ENCODE measurements around the gene ZGPAT.
"Not testable (repeated sequence)": the region's sequence is repeated elsewhere in the genome, so short reads cannot be mapped to it uniquely, and the experiment has no call there.

ZGPAT gene

DNA sequence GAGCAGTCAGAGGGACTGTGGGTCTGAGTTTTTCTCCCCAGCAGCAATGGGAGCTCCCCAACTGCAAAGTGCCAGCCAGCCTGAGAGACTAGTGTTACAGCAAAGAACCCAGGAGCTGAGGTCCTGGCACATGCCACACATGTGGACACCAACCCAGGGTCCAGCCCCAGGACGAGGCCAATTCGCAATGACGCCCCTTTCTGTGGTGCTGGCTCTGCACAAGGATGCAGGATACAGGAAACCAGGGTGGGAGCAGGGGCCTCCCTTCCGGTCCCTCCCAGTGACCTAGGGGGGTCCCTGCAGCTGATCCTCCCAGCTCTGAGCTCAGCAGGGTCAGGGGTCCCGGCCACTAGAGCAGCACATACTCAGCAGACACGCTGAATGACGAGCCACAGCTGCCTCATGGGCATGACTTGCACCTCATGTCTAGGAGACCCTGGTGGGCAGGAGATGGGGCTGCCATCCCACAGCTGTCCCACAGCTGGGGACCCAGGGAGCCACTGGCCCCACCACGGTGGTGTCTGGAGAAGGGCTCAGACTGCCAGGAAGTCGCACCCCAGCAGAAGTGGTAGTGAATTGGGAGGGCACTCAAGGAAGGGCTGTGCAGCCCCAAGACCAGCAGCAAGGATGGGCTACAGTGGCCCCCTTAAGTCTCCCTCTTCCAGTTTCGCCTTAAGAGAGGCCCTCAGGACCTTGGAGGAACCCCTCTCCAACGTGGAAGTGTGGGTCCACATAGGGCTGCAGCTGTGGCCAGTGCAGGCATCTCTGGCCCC lies 3.7 kb upstream of the ZGPAT start:
- no peak for DNase-seq (ENCODE audit: low read depth)

DNA sequence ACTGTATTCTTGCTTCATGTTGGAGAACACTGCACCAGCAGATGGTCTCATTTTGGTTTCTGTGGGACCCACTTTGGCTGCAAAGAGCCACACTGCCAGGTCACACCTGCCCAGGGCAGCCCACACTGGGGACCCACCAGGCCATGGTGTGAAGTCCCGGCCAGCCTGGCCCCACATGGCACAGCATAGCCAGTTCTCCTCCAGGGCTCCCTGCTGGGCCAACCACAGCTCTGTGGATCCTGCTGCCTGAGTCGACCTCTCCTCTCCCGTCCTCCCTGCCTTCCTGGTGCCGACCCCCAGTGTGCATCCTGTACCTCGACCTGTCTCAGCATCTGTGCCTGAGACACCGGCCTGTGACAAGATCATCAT lies 3.1 kb upstream of the ZGPAT start:
- no peak for DNase-seq (ENCODE audit: low read depth)

DNA sequence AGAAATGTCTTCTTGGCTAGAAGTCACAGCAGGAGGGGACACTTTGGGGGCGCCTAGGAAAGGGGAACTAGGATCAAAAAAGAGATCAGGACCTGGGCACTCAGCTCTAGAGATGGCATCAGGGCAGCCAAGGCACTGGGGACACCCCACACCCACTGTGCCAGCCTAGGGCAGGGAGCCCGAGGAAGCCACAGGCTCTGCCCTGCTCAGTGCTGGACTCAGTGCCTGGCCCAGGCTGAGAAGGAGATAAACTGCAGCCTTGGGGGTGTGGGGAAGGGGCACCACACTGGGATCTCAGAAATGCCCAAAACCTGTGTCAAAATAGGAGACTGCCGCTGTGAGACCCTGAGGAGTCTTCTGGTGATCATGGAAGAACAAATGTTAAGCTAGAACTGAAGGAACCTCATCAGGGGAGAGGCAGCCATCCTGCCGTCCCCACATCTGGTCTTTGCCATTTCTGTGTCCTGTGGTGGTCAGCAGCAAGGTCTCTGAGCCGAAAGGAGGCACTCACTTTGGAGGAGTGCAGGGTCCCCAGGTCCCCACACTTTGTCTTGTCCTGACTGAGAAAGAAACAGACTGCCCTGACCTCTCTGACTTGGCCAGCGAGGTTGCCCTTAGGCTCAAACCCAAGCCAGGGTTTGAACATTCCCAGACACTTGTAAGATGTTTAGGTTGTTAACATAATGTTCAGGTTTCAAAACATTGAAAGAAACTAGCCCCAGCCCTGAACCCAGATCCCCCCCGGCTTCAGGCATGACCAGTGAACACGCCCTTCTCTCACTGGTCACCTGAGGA lies 2.4 kb upstream of the ZGPAT start:
- no peak for DNase-seq (ENCODE audit: low read depth)

DNA sequence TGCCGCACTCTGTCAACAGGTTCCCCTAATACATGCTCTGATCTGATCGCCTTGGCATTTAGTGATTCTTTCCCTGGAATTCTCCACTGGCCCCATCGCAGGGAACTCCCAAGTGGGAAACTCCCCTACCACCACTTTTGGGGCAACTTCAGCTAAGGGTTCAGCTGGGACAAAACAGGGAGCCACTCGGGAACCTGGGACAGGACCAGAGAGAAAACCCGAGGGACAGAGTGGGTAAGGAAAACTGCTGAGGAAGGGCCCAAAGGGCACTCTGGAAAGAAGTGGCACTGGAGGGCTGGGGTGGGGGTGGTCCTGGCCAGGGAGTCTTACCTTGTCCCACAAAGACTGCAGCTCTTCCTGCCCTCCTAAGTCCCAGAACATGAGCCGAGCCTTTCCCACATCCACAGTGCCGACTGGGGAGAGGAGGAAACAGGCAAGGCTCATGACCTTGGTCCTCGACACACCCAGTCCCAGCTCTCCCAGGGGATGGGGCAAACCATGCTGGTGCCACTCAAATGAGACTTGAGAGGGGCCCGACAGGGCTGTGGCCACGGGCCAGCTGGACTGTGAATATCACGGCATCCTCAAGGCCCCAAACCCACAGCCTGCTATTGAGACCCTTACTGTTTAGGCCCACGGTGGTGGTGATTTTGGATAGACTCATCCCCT lies 1.7 kb upstream of the ZGPAT start:
- DNase-seq (ENCODE audit: low read depth) = no peak

DNA sequence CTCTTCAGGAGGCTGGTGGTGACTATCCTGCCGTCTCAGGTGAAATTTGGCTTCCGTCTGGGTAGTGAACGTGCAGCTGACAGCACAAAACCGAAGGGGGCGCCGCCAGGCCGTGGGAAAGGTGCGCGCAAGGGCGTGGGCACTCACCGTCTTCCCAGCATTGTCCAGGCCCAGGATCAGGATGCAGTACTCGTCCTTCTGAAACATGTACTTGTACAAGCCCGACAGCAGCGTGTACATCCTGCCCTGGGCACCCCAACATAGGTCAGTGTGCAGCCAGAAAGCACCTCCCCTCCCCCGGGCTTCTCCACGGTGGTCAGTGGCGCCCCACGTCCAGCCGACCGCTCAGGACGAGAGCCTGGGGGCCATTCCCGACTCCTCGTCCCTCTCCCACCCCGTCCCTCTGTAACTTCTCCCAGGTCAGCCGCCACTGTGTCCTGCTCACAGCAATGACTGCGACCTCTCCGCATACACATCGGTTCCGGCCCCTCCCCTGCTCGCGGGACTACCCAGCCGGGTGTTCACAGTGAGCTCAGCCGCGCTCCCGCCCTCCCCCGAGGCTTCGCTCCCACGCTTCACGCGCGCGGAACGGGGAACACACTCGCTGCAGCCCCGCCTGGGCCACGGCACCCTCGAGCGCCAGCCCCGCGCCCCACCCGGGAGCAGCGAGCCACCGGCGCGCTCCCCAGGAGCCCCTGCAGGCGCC lies 834 bp upstream of the ZGPAT start:
- no peak for DNase-seq (ENCODE audit: low read depth)

DNA sequence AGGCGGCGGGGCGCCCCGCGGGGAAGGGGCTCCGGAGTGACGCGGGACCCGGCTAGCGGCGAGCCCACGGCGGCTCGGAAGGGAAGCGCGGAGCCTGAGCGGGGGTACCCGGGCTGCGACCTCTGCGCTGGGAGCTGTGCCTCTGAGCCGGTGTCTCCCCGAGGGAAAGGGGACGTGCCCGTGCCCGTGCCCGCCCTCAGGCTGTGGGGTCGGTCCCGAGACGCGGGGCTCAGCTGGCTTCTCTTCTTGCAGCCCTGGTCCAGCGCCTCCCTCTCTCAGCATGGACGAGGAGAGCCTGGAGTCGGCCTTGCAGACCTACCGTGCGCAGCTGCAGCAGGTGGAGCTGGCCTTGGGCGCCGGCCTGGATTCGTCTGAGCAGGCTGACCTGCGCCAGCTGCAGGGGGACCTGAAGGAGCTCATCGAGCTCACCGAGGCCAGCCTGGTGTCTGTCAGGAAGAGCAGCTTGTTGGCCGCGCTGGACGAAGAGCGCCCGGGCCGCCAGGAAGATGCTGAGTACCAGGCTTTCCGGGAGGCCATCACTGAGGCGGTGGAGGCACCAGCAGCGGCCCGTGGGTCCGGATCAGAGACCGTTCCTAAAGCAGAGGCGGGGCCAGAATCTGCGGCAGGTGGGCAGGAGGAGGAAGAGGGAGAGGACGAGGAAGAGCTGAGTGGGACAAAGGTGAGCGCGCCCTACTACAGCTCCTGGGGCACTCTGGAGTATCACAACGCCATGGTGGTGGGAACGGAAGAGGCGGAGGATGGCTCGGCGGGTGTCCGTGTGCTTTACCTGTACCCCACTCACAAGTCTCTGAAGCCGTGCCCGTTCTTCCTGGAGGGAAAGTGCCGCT lies 686 bp downstream of the ZGPAT start:
- no peak for DNase-seq (ENCODE audit: low read depth)

DNA sequence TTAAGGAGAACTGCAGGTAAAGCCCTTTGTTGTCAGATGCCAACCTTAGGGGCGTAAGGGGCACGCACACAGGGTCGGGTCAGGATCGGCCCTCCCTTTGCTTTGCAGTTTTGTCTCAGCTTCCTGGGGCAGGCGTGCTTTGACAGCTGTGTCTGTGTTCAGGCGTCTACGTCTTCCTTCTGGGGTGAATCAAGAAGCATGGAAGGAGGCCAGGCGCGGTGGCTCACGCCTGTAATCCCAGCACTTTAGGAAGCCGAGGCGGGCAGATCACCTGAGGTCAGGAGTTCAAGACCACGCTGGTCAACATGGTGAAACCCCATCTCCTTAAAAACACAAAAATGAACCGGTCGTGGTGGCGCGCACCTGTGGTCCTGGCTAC lies 1.3 kb downstream of the ZGPAT start:
- DNase-seq (ENCODE audit: low read depth) = no peak

DNA sequence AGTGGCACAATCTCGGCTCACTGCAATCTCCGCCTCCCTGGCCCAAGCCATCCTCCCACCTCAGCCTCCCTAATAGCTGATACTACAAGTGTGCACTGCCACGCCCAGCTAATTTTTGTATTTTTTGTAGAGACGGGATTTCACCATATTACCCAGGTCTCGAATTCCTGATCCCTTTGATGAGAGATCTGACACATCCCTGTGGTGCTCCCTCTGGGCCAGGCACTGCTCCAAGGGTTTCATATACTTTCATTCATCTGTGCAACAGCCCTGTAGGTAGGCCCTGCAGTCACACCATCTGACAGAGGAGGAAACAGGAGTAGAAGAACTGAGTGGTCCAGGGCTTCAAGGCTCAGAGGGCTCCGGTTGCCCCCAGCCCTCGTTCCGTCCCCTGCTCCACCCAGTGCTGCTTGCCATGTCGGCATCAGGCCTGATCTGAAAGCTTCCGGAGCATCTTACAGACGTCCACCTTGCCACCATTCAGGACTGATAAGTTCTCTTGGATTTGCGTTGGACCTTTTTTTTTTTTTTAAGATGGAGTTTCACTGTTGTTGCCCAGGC lies 3.3 kb downstream of the ZGPAT start:
- DNase-seq (ENCODE audit: low read depth) = no peak

DNA sequence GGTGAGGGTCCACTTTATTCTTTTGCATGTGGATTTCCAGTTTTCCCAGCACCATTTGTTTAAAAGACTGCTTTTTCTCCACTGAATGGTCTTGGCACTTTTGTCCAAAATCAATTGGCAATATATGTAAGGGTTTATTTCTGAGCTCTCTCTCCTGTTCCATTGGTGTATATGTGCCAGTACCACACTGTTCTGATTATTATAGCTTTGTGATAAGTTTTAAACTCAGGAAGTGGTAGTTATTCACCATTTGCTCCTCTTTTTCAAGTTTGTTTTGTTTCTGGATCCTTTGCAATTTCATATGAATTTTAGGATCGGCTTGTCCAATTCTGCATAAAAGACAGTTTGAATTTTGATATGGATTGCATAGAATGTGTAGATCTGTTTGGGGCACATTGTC lies 4.4 kb downstream of the ZGPAT start:
- DNase-seq (ENCODE audit: low read depth) = no peak

DNA sequence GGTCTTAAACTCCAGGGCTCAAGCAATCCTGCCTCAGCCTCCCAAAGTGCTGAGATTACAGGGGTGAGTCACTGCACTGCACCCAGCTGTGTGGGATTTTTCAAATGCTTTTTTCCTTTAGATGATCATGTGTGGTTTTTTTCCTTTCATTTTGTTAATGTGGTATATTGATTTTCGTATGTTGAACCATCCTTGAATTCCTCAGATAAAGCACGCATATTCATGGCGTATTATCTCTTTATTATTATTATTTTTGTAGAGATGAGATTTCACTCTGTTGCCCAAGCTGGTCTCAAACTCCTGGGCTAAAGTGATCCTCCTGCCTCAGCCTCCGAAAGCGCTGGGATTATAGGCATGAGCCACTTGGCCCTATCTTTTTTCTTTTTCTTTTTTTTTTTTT lies 7.0 kb downstream of the ZGPAT start:
- DNase-seq (ENCODE audit: low read depth) = no peak

DNA sequence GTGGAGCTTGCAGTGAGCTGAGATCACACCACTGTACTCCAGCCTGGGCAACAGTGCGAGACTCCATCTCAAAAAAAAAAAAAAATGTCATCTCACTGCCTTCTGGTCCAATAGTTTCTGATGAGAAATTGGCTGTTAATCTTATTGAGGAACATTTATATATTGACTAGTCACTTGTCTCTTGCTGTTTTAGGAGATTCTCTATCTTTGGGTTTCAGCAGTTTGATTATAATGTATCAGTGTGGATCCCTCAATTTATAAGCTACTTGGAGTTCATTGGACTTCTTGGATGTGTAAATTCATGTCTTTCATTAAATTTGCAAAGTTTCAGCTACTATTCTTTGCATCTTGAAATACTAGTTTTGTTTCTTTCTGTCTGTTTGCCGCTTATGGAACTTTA lies 11.2 kb downstream of the ZGPAT start:
- DNase-seq (ENCODE audit: low read depth) = no peak

DNA sequence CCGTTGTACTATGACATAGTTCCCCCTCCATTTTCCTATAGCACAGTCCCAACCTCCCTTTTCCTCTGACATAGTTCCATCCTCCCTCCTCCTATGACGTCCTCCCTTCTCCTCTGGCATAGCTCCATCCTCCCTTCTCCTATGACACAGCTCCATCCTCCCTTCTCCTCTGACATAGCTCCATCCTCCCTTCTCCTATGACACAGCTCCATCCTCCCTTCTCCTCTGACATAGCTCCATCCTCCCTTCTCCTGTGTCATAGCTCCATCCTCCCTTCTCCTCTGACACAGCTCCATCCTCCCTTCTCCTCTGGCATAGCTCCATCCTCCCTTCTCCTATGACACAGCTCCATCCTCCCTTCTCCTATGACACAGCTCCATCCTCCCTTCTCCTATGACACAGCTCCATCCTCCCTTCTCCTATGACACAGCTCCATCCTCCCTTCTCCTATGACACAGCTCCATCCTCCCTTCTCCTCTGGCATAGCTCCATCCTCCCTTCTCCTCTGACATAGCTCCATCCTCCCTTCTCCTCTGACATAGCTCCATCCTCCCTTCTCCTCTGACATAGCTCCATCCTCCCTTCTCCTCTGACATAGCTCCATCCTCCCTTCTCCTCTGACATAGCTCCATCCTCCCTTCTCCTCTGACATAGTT lies 15.3 kb downstream of the ZGPAT start:
- not testable (repeated sequence) for DNase-seq (ENCODE audit: low read depth)

DNA sequence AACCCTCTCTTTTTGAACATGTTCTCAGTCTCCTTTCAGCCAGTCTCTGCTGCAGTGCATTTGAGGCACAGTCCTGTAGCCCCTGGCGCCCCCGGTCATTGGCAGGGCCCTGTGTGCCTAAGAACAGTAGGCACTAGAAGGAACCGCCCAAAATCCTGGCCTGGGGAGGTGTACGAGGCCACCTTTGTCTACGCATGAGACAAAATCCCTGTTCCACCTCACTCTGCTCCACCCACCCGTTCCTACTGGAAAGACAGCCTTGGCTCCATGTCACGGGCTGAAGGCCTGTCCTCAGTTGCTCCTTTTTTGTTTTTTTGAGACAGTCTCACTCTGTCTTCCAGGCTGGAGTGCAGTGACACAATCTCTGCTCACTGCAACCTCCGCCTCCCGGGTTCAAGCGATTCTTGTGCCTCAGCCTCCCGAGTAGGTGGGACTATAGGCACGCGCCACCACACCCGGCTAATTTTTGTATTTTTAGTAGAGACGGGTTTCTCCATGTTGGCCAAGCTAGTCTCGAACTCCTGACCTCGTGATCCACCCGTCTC lies 22.4 kb downstream of the ZGPAT start:
- not testable (repeated sequence) for DNase-seq (ENCODE audit: low read depth)

DNA sequence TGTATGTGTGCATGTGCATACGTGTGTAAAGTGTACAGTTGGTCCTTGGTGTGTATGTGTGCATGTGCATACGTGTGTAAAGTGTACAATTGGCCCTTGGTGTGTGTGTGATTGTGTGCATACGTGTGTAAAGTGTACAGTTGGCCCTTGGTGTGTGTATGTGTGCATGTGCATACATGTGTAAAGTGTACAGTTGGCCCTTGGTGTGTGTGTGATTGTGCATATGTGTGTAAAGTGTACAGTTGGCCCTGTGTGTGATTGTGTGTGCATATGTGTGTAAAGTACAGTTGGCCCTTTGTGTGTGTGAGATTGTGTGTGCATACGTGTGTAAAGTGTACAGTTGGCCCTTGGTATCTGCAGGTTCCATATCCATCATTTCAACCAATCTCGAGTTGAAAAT lies 23.6 kb downstream of the ZGPAT start:
- no peak for DNase-seq (ENCODE audit: low read depth)

DNA sequence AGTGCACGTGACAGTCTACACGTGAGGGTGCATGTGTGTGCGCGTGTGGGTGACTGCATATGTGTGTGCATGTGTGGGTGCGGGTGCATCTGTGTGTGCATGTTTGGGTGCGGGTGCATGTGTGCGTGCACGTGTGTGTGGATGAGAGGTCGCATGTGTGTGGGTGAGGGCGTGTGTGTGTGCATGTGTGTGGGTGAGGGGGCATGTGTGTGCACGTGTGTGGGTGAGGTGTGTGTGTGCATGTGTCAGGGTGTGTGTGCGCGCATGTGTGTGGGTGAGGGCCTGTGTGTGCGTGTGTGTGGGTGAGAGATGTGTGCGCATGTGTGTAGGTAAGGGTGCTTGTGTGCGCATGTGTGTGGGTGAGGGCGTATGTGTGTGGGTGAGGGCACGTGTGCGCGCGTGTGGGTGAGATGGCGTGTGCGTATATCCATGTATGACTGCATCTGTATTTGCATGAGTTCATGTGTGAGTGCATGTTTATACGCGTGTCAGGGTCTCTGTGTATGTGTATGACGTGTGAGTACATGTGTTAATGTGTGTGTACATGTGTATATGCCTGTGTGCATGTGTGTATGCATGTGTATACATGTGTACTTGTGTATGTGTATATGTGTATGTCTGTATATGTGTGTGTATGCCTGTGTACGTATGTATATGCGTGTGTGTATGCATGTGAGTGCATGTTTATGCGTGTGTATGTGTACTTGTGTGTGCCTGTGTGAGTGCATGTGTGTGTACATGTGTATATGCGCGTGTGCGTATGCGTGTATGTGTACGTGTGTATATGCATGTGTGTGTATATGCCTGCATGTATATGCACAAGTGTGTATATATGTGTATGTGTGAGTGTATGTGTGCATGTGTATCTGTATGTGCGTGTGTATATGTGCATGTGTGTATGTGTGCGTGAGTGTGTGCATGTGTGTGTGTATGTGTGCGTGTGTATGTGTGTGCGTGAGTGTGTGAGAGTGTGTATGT lies 24.6 kb downstream of the ZGPAT start:
- DNase-seq (ENCODE audit: low read depth) = no peak

DNA sequence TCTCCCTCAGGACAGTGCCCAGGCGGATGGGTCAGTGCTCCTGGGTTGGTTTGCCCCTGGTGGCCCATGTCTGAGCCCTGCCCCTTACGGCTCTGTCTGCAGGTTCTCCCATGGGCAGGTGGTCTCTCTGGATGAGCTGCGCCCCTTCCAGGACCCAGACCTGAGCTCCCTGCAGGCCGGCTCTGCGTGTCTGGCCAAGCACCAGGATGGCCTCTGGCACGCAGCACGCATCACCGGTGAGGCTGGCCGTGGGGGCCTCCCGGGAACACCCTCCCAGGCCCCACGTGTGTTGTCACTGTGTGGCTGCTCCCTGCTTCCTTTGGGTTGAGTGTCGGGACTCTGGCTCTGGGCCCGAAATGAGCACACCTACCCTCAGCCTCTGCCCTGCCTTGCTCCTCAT lies 25.3 kb downstream of the ZGPAT start:
- no peak for DNase-seq (ENCODE audit: low read depth)

DNA sequence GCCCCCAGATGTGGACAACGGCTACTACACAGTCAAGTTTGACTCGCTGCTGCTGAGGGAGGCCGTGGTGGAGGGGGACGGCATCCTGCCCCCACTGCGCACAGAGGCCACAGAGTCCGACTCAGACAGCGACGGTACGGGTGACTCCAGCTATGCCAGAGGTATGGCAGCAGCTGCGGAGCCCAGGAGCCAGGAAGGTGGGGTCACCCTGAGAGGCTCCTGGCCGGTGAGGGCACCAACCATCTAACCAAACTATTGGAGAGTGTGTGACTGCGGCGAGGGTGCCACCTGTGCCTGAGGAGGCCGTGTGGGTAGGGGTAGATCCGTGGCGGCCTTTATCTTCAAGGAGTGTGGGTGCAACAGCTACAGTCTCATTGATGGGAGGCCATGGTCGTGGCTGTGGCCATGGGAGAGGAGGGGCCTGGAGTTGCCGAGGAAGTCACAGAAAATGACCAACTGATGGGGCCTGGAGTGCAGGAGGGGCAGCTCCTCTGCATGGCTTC lies 25.8 kb downstream of the ZGPAT start:
- no peak for DNase-seq (ENCODE audit: low read depth)

DNA sequence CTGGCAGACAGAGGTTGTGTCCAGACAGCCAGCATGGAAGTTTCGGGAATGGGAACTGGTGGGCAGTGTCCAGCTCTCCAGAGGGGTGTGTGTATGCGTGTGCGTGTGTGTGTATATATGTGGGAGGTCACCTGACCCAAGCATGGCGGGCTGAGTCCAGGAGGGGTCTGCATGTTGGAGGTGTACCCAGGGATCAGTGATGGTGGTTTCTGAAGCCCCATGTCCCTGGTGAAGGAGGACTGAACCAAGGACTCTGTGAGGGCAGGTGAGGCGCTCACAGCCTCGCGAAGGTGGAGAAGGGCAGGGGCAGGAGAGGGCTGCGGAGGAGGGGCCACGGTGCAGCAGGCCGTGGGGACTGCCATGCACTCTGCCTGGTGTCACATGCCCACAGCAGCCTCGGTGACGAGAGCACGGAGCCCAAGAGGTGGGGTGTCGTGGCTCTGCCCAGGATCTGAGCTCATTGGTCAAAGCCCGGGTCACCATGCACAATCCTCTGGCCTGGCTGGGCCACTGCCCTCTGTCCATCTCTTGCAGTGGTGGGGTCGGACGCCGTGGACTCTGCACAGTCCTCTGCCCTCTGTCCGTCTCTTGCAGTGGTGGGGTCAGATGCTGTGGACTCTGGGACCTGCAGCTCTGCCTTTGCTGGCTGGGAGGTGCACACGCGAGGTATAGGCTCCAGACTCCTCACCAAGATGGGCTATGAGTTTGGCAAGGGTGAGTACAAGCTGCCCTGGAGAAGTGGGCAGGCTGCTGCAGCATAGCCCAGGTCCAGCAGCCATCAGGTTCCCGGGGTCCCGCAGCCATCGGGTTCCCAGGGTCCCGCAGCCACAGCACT lies 26.5 kb downstream of the ZGPAT start:
- DNase-seq (ENCODE audit: low read depth) = no peak
